Thyroid gland (tissue), 4 donors: ENCODE data around the gene NSMCE3.

ENCODE experiments used
- POLR2A ChIP-seq, 2 donors: fragments of 450-650 bp; IDR thresholded peaks; one replicate each; pipeline ENCODE4 v1.6.1; 2017; ENCODE audit warnings: antibody characterized with exemption in 2 of 2, mild to moderate bottlenecking in 2 of 2, moderate library complexity in 1 of 2
- TF ChIP-seq, protein P1 (sequence below), 6 experiments: fragments of 200-600 bp in 3 of 6; fragments of 450-650 bp in 3 of 6; sonication (generic) in 3 of 6; IDR thresholded peaks; one replicate each; pipeline ENCODE4 v1.5.1; 2016 to 2019; ENCODE audit warnings: antibody characterized with exemption in 6 of 6, mild to moderate bottlenecking in 2 of 6, inconsistent platforms in 1 of 6, moderate library complexity in 1 of 6

DNA sequence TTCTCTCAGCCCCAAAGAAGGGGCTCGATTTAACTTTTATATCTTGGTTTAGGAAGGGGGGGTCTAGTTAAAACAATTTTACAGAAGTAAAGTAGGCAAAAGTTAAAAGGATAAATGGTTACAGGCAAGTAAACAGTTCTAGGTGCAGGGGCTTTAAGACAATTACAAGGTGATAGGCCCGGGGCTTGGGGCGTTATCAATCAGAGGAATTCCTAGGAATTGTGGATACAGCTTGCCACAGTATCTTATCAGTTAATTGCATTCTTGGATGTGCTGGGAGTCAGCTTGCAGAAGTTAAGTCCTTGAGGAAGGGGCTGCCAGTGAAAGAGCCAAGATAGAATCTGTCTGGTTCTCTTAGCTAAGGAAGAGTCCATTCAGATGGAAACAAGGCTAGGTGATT is 52.7 kb downstream of the NSMCE3 start:
- TF ChIP-seq, protein P1, sequence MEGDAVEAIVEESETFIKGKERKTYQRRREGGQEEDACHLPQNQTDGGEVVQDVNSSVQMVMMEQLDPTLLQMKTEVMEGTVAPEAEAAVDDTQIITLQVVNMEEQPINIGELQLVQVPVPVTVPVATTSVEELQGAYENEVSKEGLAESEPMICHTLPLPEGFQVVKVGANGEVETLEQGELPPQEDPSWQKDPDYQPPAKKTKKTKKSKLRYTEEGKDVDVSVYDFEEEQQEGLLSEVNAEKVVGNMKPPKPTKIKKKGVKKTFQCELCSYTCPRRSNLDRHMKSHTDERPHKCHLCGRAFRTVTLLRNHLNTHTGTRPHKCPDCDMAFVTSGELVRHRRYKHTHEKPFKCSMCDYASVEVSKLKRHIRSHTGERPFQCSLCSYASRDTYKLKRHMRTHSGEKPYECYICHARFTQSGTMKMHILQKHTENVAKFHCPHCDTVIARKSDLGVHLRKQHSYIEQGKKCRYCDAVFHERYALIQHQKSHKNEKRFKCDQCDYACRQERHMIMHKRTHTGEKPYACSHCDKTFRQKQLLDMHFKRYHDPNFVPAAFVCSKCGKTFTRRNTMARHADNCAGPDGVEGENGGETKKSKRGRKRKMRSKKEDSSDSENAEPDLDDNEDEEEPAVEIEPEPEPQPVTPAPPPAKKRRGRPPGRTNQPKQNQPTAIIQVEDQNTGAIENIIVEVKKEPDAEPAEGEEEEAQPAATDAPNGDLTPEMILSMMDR (IDR thresholded peaks at IDR 0.05), result no peak
- no peak for TF ChIP-seq POLR2A (IDR thresholded peaks at IDR 0.05)
